GM23248 (cell line): ENCODE data around the gene TULP4.

Source experiments
- EZH2 ChIP-seq: fragments of 200-600 bp; sonication (generic); IDR thresholded peaks from 2 replicates; pipeline ENCODE4 v1.6.1; 2018; ENCODE audit warnings: antibody characterized with exemption, mild to moderate bottlenecking; ENCODE audit not compliant: insufficient read depth, poor library complexity, severe bottlenecking
- EZH2phosphoT487 ChIP-seq: fragments of 200-600 bp; sonication (generic); IDR thresholded peaks from 2 replicates; pipeline ENCODE4 v1.6.1; 2018; ENCODE audit warnings: antibody characterized with exemption, moderate library complexity, mild to moderate bottlenecking, low read depth; ENCODE audit not compliant: insufficient read depth

- TF ChIP-seq EZH2 (no peak), EZH2phosphoT487 (no peak)
Measured at GRCh38 chr6:158334534-158334933, 22.3 kb downstream of the TULP4 start.
